Loucy (cell line): ENCODE measurements around the gene PER2.

Experiments
- EZH2phosphoT487 ChIP-seq: fragments of 200-600 bp; IDR thresholded peaks from 2 replicates; pipeline ENCODE4 v1.6.1; 2018; ENCODE audit warnings: antibody characterized with exemption, mild to moderate bottlenecking, moderate library complexity, borderline replicate concordance
- TF ChIP-seq, protein P1 (sequence below): fragments of 200-600 bp; sonication (generic); conservative IDR thresholded peaks from 2 replicates; pipeline ENCODE4 v1.5.1; 2014; ENCODE audit warnings: mild to moderate bottlenecking, antibody characterized with exemption, low read length

DNA sequence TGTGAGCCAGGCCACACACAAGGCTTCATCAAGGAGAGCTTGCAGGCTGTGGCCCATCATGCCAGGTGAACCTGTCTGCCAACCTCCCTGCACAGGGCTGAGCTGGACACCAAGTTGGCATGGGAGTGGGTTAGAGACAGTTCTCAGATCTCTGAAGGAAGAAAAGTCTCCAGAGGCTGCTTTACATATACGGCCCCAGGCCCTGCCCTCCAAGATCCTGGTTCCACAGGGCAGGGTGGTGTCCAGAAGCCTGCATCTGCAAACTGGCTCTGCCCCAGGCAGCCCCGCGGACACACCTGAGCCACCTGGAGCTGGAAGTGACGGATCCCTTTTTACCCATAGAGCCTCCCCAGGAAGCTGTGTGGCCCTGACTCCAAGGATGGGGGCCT is 24.3 kb downstream of the PER2 start:
- TF ChIP-seq, protein P1, sequence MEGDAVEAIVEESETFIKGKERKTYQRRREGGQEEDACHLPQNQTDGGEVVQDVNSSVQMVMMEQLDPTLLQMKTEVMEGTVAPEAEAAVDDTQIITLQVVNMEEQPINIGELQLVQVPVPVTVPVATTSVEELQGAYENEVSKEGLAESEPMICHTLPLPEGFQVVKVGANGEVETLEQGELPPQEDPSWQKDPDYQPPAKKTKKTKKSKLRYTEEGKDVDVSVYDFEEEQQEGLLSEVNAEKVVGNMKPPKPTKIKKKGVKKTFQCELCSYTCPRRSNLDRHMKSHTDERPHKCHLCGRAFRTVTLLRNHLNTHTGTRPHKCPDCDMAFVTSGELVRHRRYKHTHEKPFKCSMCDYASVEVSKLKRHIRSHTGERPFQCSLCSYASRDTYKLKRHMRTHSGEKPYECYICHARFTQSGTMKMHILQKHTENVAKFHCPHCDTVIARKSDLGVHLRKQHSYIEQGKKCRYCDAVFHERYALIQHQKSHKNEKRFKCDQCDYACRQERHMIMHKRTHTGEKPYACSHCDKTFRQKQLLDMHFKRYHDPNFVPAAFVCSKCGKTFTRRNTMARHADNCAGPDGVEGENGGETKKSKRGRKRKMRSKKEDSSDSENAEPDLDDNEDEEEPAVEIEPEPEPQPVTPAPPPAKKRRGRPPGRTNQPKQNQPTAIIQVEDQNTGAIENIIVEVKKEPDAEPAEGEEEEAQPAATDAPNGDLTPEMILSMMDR: no peak
- TF ChIP-seq EZH2phosphoT487: no peak
